GM23338 (cell line): ENCODE measurements around the gene XRRA1. TPM values are rescaled to one million over a fixed set of nuclear protein-coding genes. Genes with fewer than 3 reads are reported as not detected.

Experiments used
- ATAC-seq: fragments of 200-7000 bp; cut with Tn5 transposase; 3 replicates; pipeline ENCODE4 v1.9.1; 2020
- DNase-seq: peaks from one replicate; pipeline ENCODE4 v3.0.0-alpha.2; 2015; ENCODE audit warnings: low spot score
- H2AFZ ChIP-seq: fragments of 200-600 bp; sonication (generic); 2 replicates; pipeline ENCODE4 v1.8.0; 2016; ENCODE audit warnings: antibody characterized with exemption, mild to moderate bottlenecking, moderate library complexity
- H3F3A ChIP-seq: fragments of 200-600 bp; sonication (generic); replicated peaks from 2 replicates; pipeline ENCODE4 v1.8.0; 2017; ENCODE audit warnings: antibody characterized with exemption, mixed run types, low read depth
- H3K27ac ChIP-seq: fragments of 200-600 bp; sonication (generic); 2 replicates; pipeline ENCODE4 v1.6.1; 2016; ENCODE audit warnings: low read depth
- H3K27me3 ChIP-seq: fragments of 200-600 bp; sonication (generic); 2 replicates; pipeline ENCODE4 v1.8.0; 2016; ENCODE audit warnings: mild to moderate bottlenecking, mixed run types, moderate library complexity; ENCODE audit not compliant: insufficient read depth
- H3K36me3 ChIP-seq: fragments of 200-600 bp; sonication (generic); 2 replicates; pipeline ENCODE4 v1.8.0; 2016; ENCODE audit warnings: mild to moderate bottlenecking; ENCODE audit not compliant: insufficient read depth
- H3K4me1 ChIP-seq: fragments of 200-600 bp; sonication (generic); 2 replicates; pipeline ENCODE4 v1.8.0; 2016; ENCODE audit warnings: mild to moderate bottlenecking, moderate library complexity; ENCODE audit not compliant: insufficient read depth
- H3K4me2 ChIP-seq: fragments of 200-600 bp; sonication (generic); 2 replicates; pipeline ENCODE4 v1.7.1; 2017; ENCODE audit warnings: mixed run types
- H3K4me3 ChIP-seq: fragments of 200-600 bp; sonication (generic); 2 replicates; pipeline ENCODE4 v1.6.1; 2016; ENCODE audit warnings: mixed run types
- H3K79me2 ChIP-seq: fragments of 200-600 bp; sonication (generic); replicated peaks from 2 replicates; pipeline ENCODE4 v1.8.0; 2017; ENCODE audit warnings: mild to moderate bottlenecking; ENCODE audit not compliant: insufficient read depth
- H3K9me2 ChIP-seq: fragments of 200-600 bp; sonication (generic); 2 replicates; pipeline ENCODE4 v1.8.0; 2017; ENCODE audit not compliant: insufficient read depth
- H4K20me1 ChIP-seq: fragments of 200-600 bp; sonication (generic); replicated peaks from 2 replicates; pipeline ENCODE4 v1.8.0; 2017; ENCODE audit warnings: mild to moderate bottlenecking; ENCODE audit not compliant: insufficient read depth
- H3K27ac Mint-ChIP-seq: 2 replicates; pipeline ENCODE4 v1.8.0; 2020; ENCODE audit warnings: inconsistent platforms, mild to moderate bottlenecking, moderate library complexity, mixed read lengths
- H3K27me3 Mint-ChIP-seq: 3 replicates; pipeline ENCODE4 v1.8.0; 2022; ENCODE audit warnings: low read depth, mild to moderate bottlenecking, moderate library complexity, mixed read lengths, inconsistent platforms; ENCODE audit not compliant: insufficient read depth, poor library complexity
- H3K36me3 Mint-ChIP-seq: 3 replicates; pipeline ENCODE4 v1.8.0; 2021; ENCODE audit warnings: low read depth, mild to moderate bottlenecking, inconsistent platforms, moderate library complexity, mixed read lengths
- H3K4me1 Mint-ChIP-seq: 3 replicates; pipeline ENCODE4 v1.8.0; 2020; ENCODE audit warnings: mild to moderate bottlenecking, inconsistent platforms, mixed read lengths
- H3K4me3 Mint-ChIP-seq: 3 replicates; pipeline ENCODE4 v1.8.0; 2021; ENCODE audit warnings: moderate library complexity, mild to moderate bottlenecking, inconsistent platforms, mixed read lengths
- H3K9me3 Mint-ChIP-seq: 3 replicates; pipeline ENCODE4 v1.8.0; 2020; ENCODE audit warnings: moderate library complexity, mild to moderate bottlenecking, inconsistent platforms, mixed read lengths
- CREB1 ChIP-seq: fragments of 250-450 bp; sonication (Bioruptor Pico); IDR thresholded peaks from 2 replicates; pipeline ENCODE4 v1.5.0; 2020; ENCODE audit warnings: low read depth, mild to moderate bottlenecking, moderate library complexity
- POLR2AphosphoS5 ChIP-seq: IDR thresholded peaks from 2 replicates; pipeline ENCODE4 v1.6.1; 2016; ENCODE audit warnings: antibody characterized with exemption, low read depth
- STAT1 ChIP-seq: IDR thresholded peaks from one replicate; pipeline ENCODE4 v1.6.1; 2016; ENCODE audit warnings: antibody characterized with exemption; ENCODE audit not compliant: unreplicated experiment
- ZNF331 ChIP-seq: fragments of 250-450 bp; sonication (Bioruptor Pico); IDR thresholded peaks from 2 replicates; pipeline ENCODE4 v1.5.0; 2020; ENCODE audit warnings: low read depth, mild to moderate bottlenecking, moderate library complexity
- polyA plus RNA-seq: library from polyadenylated mRNA; unstranded; fragments of >200 nt; fragmentation: Nextera tagmentation; extraction: Ambion mirVana; gene quantifications from 2 replicates; pipeline ENCODE4 v1.2.1, GENCODE V29; 2016
- total RNA-seq: library from RNA; depleted of rRNA; stranded (reverse); fragments of >200 nt; shearing (Covaris generic); gene quantifications from 2 replicates; pipeline ENCODE4 v1.2.3, GENCODE V29; 2014
- TF ChIP-seq, protein P1 (sequence below): IDR thresholded peaks from 2 replicates; pipeline ENCODE4 v1.6.1; 2016; ENCODE audit warnings: antibody characterized with exemption
- TF ChIP-seq, protein P2 (sequence below), 2 experiments: fragments of 200-600 bp in 1 of 2; sonication (generic) in 1 of 2; conservative IDR thresholded peaks; 2 replicates each; pipeline versions ENCODE4 v1.5.1 to v1.6.1; 2016 to 2017; ENCODE audit warnings: antibody characterized with exemption in 2 of 2, low read depth in 2 of 2, mild to moderate bottlenecking in 2 of 2, moderate library complexity in 1 of 2
- TF ChIP-seq, protein P3 (sequence below): fragments of 250-450 bp; sonication (Bioruptor Pico); IDR thresholded peaks from 2 replicates; pipeline ENCODE4 v1.5.0; 2020; ENCODE audit warnings: mild to moderate bottlenecking, moderate library complexity

XRRA1 gene
- total and polyA plus RNA-seq, 2 experiments from 2014 or later = 4.9 to 5.4 TPM

DNA sequence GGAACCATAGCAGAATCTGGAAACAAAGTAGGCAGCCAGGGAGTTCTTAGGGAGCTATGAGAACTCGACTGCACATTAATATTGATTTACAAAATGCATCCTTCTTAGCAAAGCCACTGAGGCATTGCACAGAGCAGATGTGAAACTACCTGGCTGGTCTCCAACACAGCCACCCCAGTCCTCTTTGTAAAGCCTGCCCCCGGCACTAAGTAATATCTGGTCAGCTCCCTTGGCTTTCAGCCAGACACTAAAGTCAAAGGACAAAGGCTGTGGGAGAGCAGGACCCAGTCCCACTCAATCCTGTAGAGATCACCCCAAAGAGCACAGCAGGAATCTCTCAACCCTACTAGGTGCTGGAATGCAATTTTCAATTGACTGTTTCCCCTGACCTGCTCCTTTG, 12.8 kb downstream of the XRRA1 start:
- no peak for DNase-seq
- Mint-ChIP-seq H3K36me3 (no peaks in the 10 kb centered on the region), H3K4me1 (no peaks in the 10 kb centered on the region), H3K27ac (no peak overlapping the region), H3K4me3 (no peak overlapping the region), H3K9me3 (no peaks in the 10 kb centered on the region), H3K27me3 (peaks cover 1% of the 10 kb centered on the region)
- no peaks in the 10 kb centered on the region for H3K9me2 ChIP-seq
- H3K36me3 ChIP-seq = no peaks in the 10 kb centered on the region
- H3F3A ChIP-seq = no peaks in the 10 kb centered on the region
- H3K79me2 ChIP-seq = no peaks in the 10 kb centered on the region
- no peak overlapping the region for H3K4me3 ChIP-seq
- H3K4me1 ChIP-seq = no peaks in the 10 kb centered on the region
- TF ChIP-seq ZNF331 (CRISPR knock-in tag) = no peak
- no peak for TF ChIP-seq STAT1
- TF ChIP-seq POLR2AphosphoS5 = no peak
- TF ChIP-seq, protein P1, sequence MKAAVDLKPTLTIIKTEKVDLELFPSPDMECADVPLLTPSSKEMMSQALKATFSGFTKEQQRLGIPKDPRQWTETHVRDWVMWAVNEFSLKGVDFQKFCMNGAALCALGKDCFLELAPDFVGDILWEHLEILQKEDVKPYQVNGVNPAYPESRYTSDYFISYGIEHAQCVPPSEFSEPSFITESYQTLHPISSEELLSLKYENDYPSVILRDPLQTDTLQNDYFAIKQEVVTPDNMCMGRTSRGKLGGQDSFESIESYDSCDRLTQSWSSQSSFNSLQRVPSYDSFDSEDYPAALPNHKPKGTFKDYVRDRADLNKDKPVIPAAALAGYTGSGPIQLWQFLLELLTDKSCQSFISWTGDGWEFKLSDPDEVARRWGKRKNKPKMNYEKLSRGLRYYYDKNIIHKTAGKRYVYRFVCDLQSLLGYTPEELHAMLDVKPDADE = no peak
- TF ChIP-seq, protein P2, sequence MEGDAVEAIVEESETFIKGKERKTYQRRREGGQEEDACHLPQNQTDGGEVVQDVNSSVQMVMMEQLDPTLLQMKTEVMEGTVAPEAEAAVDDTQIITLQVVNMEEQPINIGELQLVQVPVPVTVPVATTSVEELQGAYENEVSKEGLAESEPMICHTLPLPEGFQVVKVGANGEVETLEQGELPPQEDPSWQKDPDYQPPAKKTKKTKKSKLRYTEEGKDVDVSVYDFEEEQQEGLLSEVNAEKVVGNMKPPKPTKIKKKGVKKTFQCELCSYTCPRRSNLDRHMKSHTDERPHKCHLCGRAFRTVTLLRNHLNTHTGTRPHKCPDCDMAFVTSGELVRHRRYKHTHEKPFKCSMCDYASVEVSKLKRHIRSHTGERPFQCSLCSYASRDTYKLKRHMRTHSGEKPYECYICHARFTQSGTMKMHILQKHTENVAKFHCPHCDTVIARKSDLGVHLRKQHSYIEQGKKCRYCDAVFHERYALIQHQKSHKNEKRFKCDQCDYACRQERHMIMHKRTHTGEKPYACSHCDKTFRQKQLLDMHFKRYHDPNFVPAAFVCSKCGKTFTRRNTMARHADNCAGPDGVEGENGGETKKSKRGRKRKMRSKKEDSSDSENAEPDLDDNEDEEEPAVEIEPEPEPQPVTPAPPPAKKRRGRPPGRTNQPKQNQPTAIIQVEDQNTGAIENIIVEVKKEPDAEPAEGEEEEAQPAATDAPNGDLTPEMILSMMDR (conservative IDR thresholded peaks at IDR 0.05; ENCODE audit: low read depth in 2 of 2) = no peak
- TF ChIP-seq, protein P3, sequence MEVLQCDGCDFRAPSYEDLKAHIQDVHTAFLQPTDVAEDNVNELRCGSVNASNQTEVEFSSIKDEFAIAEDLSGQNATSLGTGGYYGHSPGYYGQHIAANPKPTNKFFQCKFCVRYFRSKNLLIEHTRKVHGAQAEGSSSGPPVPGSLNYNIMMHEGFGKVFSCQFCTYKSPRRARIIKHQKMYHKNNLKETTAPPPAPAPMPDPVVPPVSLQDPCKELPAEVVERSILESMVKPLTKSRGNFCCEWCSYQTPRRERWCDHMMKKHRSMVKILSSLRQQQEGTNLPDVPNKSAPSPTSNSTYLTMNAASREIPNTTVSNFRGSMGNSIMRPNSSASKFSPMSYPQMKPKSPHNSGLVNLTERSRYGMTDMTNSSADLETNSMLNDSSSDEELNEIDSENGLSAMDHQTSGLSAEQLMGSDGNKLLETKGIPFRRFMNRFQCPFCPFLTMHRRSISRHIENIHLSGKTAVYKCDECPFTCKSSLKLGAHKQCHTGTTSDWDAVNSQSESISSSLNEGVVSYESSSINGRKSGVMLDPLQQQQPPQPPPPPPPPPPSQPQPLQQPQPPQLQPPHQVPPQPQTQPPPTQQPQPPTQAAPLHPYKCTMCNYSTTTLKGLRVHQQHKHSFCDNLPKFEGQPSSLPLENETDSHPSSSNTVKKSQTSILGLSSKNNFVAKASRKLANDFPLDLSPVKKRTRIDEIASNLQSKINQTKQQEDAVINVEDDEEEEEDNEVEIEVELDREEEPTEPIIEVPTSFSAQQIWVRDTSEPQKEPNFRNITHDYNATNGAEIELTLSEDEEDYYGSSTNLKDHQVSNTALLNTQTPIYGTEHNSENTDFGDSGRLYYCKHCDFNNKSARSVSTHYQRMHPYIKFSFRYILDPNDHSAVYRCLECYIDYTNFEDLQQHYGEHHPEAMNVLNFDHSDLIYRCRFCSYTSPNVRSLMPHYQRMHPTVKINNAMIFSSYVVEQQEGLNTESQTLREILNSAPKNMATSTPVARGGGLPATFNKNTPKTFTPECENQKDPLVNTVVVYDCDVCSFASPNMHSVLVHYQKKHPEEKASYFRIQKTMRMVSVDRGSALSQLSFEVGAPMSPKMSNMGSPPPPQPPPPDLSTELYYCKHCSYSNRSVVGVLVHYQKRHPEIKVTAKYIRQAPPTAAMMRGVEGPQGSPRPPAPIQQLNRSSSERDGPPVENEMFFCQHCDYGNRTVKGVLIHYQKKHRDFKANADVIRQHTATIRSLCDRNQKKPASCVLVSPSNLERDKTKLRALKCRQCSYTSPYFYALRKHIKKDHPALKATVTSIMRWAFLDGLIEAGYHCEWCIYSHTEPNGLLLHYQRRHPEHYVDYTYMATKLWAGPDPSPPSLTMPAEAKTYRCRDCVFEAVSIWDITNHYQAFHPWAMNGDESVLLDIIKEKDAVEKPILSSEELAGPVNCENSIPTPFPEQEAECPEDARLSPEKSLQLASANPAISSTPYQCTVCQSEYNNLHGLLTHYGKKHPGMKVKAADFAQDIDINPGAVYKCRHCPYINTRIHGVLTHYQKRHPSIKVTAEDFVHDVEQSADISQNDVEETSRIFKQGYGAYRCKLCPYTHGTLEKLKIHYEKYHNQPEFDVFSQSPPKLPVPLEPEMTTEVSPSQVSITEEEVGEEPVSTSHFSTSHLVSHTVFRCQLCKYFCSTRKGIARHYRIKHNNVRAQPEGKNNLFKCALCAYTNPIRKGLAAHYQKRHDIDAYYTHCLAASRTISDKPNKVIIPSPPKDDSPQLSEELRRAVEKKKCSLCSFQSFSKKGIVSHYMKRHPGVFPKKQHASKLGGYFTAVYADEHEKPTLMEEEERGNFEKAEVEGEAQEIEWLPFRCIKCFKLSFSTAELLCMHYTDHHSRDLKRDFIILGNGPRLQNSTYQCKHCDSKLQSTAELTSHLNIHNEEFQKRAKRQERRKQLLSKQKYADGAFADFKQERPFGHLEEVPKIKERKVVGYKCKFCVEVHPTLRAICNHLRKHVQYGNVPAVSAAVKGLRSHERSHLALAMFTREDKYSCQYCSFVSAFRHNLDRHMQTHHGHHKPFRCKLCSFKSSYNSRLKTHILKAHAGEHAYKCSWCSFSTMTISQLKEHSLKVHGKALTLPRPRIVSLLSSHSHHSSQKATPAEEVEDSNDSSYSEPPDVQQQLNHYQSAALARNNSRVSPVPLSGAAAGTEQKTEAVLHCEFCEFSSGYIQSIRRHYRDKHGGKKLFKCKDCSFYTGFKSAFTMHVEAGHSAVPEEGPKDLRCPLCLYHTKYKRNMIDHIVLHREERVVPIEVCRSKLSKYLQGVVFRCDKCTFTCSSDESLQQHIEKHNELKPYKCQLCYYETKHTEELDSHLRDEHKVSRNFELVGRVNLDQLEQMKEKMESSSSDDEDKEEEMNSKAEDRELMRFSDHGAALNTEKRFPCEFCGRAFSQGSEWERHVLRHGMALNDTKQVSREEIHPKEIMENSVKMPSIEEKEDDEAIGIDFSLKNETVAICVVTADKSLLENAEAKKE (CRISPR knock-in tag) = no peak
- TF ChIP-seq CREB1 (CRISPR knock-in tag) = no peak
- no peak overlapping the region for H3K27ac ChIP-seq
- no peak for ATAC-seq
- H4K20me1 ChIP-seq = no peaks in the 10 kb centered on the region
- no peaks in the 10 kb centered on the region for H3K27me3 ChIP-seq
- no peak overlapping the region for H3K4me2 ChIP-seq
- no peak overlapping the region for H2AFZ ChIP-seq
